GM18951 (cell line): ENCODE results near the gene BTNL3.
"Not testable (repeated sequence)": the region's sequence is repeated elsewhere in the genome, so short reads cannot be mapped to it uniquely, and the experiment has no call there.

Experiments
- POLR2A ChIP-seq: IDR thresholded peaks from 4 replicates; pipeline ENCODE4 v1.6.1; 2011; ENCODE audit warnings: mild to moderate bottlenecking; ENCODE audit not compliant: insufficient read length, insufficient read depth; ENCODE audit errors: extremely low read depth
- in situ Hi-C: fragments of 300-500 bp; cut with MboI; formaldehyde crosslinking; loops from one replicate; pipeline ENCODE4 v1.12.0; 2022; ENCODE audit warnings: low sequenced_read_pairs, mixed read lengths, inconsistent platforms; ENCODE audit not compliant: unreplicated experiment

BTNL3 gene

GRCh38 chr5:180990086-180990881 lies 1.6 kb downstream of the BTNL3 start:
- TF ChIP-seq POLR2A: no peak
- in situ Hi-C loops: no loop called here

GRCh38 chr5:180990882-180991242 lies 2.2 kb downstream of the BTNL3 start:
- in situ Hi-C loops: no loop called here
- TF ChIP-seq POLR2A: no peak

DNA sequence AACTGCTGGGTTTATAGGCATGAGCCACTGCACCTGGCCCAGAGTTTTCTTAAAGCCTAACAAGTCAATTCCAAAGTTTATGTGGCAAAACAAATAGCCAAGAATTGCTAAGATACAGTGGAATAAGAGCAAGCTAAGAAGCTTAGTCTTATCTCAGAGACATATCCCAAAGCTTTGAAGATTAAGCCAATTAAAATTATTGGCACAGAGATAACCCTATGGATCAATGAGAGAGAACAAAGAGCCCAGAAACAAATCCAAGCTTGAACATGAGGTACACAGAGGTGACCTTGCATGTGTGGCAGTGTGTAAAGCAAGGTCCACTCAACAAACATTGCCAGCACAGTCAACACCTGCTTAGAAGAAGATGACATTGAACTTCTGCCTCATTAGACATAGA lies 13.3 kb downstream of the BTNL3 start:
- no peak for TF ChIP-seq POLR2A
- in situ Hi-C loops: no loop called here

DNA sequence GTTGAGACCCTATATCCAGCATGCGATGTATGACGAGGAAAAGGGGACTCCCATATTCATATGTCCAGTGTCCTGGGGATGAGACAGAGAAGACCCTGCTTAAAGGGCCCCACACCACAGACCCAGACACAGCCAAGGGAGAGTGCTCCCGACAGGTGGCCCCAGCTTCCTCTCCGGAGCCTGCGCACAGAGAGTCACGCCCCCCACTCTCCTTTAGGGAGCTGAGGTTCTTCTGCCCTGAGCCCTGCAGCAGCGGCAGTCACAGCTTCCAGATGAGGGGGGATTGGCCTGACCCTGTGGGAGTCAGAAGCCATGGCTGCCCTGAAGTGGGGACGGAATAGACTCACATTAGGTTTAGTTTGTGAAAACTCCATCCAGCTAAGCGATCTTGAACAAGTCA lies 17.1 kb downstream of the BTNL3 start:
- in situ Hi-C loops: no loop called here
- TF ChIP-seq POLR2A: no peak

DNA sequence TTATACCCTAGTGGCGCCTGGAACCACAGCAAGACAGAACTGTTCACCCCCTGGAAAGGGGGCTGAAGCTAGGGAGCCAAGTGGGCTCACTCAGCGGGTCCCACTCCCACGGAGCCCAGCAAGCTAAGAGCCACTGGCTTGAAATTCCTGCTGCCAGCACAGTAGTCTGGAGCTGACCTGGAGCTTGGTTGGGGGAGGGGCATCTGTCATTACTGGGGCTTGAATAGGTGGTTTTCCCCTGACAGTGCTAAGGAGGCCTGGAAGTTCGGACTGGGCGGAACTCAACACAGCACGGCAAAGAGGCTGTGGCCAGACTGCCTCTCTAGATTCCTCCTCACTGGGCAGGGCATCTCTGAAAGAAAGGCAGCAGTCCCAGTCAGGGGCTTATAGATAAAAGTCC lies 19.5 kb downstream of the BTNL3 start:
- in situ Hi-C loops: no loop called here
- no peak for TF ChIP-seq POLR2A

DNA sequence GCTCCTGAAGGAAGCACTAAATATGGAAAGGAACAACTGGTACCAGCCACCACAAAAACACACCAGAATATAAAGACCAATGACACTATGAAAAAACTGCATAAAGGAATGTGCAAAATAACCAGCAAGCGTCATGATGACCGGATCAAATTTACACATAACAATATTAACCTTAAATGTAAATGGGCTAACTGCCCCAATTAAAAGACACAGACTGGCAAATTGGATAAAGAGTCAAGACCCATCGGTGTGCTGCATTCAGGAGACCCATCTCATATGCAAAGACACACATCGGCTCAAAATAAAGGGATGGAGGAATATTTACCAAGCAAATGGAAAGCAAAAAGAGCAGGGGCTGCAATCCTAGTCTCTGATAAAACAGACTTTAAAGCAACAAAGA lies 21.4 kb downstream of the BTNL3 start:
- in situ Hi-C loops: not testable (repeated sequence)

DNA sequence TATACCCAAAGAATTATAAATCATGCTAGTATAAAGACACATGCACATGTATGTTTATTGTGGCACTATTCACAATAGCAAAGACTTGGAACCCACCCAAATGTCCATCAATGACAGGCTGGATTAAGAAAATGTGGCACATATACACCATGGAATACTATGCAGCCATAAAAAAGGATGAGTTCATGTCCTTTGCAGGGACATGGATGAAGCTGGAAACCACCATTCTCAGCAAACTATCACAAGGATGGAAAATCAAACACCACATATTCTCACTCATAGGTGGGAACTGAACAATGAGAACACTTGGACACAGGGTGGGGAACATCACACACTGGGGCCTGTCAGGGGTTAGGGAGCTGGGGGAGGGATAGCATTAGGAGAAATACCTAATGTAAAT lies 26.0 kb downstream of the BTNL3 start:
- in situ Hi-C loops: not testable (repeated sequence)

DNA sequence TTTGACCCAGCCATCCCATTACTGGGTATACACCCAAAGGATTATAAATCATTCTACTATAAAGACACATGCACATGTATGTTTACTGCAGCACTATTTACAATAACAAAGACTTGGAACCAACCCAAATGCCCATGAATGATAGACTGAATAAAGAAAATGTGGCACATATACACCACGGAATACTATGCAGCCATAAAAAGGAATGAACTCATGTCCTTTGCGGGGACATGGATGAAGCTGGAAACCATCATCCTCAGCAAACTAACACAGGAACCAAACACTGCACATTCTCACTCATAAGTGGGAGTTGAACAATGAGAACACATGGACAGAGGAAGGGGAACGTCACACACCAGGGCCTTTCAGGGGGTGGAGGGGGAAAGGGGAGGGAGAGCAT lies 28.8 kb downstream of the BTNL3 start:
- in situ Hi-C loops: not testable (repeated sequence)

- no peak for TF ChIP-seq POLR2A
- in situ Hi-C loops: no loop called here
Measured at GRCh38 chr5:181020688-181021087, 32.0 kb downstream of the BTNL3 start.

DNA sequence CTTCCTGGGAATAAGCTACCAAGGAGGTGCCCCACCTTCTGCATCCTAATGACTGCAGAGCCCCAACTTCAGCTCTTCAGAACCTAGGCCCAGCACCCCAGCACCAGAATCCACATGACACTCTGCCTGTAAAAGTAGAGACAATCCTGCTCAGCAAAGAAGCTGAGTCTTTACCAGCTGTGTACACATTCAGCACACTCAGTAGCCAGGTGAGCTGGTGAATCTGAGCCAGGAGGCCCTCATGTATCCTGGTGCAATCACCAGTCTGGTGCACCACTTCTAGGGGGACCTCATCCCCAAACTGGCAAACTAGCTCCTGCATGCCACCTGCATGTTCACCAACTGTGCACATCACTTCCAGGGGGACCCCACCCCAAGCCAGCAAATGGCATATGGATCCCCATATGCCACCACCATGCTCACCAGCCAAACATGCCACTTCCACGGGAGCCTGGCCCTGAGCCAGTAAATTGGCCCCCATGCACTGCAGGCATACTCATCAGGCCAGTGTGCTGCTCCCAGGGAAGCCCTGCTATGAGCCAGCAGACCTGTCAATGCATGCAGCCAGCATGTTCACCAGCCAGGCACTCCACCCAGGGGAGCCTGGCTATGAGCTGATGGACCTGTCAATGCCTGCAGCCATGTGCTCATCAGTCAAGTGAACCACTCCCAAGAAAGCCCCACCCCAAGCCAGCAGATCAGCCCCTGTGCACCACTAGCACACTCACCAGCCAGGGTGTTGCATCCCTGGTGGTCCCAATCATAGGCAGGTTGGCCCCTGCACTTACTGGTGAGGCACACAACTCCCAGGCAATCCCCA lies 35.8 kb downstream of the BTNL3 start:
- in situ Hi-C loops: no loop called here
- no peak for TF ChIP-seq POLR2A

DNA sequence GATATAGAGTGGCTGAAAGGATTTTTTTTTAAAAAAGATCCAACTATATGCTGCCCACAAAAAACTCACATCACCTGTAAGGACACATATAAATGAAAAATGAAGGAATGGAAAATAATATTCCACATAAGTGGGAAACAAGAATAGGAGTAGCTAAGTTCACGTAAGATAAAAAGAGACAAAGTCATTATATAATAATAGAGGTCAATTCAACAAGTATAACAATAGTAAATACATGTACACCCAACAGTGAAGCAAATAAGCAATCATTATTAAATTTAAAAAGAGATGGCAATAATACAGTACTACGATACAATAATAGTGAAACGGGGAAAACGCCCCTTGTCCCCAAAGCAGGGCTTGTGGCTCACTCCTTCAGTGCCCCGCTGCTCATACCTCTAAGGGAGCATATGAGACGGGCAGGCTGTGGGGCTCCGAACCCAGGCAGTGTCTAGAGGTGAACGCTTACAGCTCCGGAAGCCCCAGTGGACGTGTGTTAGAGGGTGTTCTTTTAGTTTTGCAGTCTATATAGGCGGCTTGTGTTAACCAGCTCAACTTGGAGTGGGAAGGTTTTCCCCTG lies 38.9 kb downstream of the BTNL3 start:
- in situ Hi-C loops: no loop called here
- no peak for TF ChIP-seq POLR2A

DNA sequence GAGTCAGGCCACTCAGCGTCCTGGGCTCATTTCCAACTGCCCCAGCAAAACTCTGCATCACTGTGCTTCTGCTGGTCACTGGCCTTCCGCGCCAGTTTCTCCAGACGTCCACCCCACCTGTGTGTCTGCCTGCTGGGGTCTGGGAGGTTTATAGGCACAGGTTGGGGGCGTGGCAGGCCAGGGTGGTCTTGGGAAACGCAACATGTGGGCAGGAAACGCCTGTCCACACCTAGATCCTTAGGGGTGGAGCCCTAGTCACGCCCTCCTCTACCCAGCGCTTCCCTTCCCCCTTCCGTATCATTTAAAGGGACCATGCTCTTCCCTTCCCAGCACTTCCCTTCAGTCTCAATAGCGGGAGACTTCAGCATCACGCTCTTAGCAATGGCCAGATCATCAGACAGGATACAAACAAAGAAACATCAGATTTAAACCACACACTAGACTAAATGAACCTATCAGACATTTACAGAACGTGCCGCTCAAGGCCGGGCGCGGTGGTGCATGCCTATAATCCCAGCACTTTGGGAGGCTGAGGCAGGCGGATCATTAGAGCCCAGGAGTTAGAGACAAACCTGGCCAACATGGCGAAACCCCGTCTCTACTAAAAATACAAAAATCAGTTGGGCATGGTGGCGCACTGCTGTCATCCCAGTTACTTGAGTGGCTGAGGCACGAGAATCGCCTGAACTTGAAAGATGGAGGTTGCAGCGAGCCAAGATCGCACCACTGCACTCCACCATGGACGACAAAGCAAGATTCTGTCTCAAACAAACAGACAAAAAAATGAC lies 39.6 kb downstream of the BTNL3 start:
- in situ Hi-C loops: no loop called here
- TF ChIP-seq POLR2A: no peak

DNA sequence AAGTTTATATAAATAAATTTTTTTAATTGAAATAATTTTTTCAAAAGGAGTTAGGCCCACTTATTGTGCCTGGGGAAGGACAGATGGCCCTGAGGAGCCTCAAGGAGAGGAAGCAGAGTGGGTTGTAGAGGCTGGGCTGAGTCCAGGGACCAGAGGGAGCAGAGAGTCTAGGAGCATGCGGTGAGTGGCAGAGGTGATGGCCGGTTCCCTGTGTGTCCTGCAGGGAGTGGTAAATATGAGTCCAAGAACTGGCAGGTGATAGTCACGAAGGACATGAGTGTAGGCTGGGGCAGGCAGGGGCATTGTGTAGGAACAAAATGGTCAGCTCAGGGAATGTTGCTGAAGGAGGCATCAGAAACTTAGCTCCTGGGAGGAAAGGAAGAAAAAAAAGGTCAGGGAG lies 43.1 kb downstream of the BTNL3 start:
- no peak for TF ChIP-seq POLR2A
- in situ Hi-C loops: no loop called here
